Ectodermal cell (in vitro differentiated cells): ENCODE measurements around the gene MGAT5.

Experiments used
- H3K27ac ChIP-seq: 2 replicates; pipeline ENCODE4 v1.7.0; 2013; ENCODE audit warnings: mild to moderate bottlenecking, low read depth, low read length; ENCODE audit not compliant: insufficient read depth, poor library complexity, severe bottlenecking
- H3K27me3 ChIP-seq: 2 replicates; pipeline ENCODE4 v1.7.0; 2013; ENCODE audit warnings: mild to moderate bottlenecking, low read length; ENCODE audit not compliant: insufficient read depth, control insufficient read depth, poor library complexity, severe bottlenecking
- H3K36me3 ChIP-seq: one replicate; pipeline ENCODE4 v1.7.0; 2013; ENCODE audit warnings: low read length; ENCODE audit not compliant: control insufficient read depth, insufficient read depth
- H3K4me1 ChIP-seq: one replicate; pipeline ENCODE4 v1.7.0; 2013; ENCODE audit warnings: low read length; ENCODE audit not compliant: control insufficient read depth, insufficient read depth
- H3K4me3 ChIP-seq: 2 replicates; pipeline ENCODE4 v1.7.0; 2013; ENCODE audit warnings: low read depth, low read length, control low read depth; ENCODE audit not compliant: insufficient read depth
- H3K9me3 ChIP-seq: 2 replicates; pipeline ENCODE4 v1.7.0; 2013; ENCODE audit warnings: mild to moderate bottlenecking, low read length, moderate library complexity; ENCODE audit not compliant: control insufficient read depth
- WGBS, 2 experiments: methylation state at CpG; one replicate each; pipeline ENCODE4 v1.1.7; 2013; ENCODE audit warnings: missing lambda C conversion rate in 2 of 2; 5-methylcytosine and 5-hydroxymethylcytosine counted together

The MGAT5 gene

GRCh38 chr2:134229540-134229939, 24.3 kb upstream of the MGAT5 start:
- Histone ChIP-seq H3K36me3 (no peaks in the 10 kb centered on the region), H3K4me3 (no peak overlapping the region), H3K4me1 (peaks cover 8% of the 10 kb centered on the region), H3K27ac (no peak overlapping the region), H3K27me3 (no peaks in the 10 kb centered on the region), H3K9me3 (no peaks in the 10 kb centered on the region)
- 100% methylated on average over 1 of the region's 2 CpGs; no CpG with 5 or more reads in 1 of the 2 experiments for WGBS, 2 experiments

DNA sequence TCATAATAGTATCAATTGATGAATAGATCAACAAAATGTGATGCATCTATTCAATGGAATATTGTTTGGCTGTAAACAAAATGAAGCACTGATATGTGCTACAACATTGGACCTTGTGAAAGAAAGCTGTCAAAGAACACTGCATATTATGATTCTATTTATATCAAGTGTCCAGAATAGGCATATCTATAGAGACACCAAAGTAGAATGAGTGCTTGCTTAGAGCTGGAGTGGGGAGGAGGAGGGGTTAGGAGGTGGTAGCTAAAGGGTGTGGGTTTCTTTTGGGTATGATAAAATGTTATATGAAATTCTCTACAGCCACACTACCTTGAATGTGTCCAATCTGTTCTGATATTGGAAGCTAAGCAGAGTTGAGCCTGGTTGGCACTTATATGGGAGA, 23.0 kb upstream of the MGAT5 start:
- Histone ChIP-seq H3K27ac (no peak overlapping the region), H3K9me3 (no peaks in the 10 kb centered on the region), H3K4me3 (no peak overlapping the region), H3K27me3 (no peaks in the 10 kb centered on the region), H3K36me3 (no peaks in the 10 kb centered on the region), H3K4me1 (peaks cover 3% of the 10 kb centered on the region)

GRCh38 chr2:134231301-134231964, 22.4 kb upstream of the MGAT5 start:
- H3K4me1 ChIP-seq, result no peaks in the 10 kb centered on the region
- H3K27ac ChIP-seq, result no peak overlapping the region
- no peak overlapping the region for H3K4me3 ChIP-seq
- WGBS, 2 experiments, result 95 to 98% methylated on average over 2 to 3 of the region's 3 CpGs
- H3K9me3 ChIP-seq, result no peaks in the 10 kb centered on the region
- H3K27me3 ChIP-seq, result no peaks in the 10 kb centered on the region
- H3K36me3 ChIP-seq, result no peaks in the 10 kb centered on the region

DNA sequence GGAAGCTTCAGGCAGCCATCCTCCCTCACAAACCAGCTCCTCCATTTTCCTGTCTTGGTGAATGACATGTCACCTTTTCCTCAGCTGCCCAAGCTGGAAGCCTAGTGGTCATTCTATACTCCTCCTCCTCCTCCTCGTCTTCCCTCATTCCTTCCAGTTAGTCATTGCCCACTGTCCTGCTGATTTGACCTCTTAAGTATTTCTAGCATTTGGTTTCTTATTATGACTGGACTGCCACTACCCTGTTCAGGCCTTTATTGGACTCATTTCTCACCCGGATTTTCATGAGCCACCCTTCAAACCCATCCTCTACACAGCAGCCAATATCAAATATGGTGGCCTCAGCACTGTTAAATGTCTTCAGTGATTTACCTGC, 21.9 kb upstream of the MGAT5 start:
- H3K9me3 ChIP-seq, result no peaks in the 10 kb centered on the region
- H3K27me3 ChIP-seq, result no peaks in the 10 kb centered on the region
- H3K4me3 ChIP-seq, result no peak overlapping the region
- H3K36me3 ChIP-seq, result no peaks in the 10 kb centered on the region
- no peaks in the 10 kb centered on the region for H3K4me1 ChIP-seq
- 88 to 95% methylated on average over 2 of the region's 2 CpGs for WGBS, 2 experiments
- no peak overlapping the region for H3K27ac ChIP-seq

DNA sequence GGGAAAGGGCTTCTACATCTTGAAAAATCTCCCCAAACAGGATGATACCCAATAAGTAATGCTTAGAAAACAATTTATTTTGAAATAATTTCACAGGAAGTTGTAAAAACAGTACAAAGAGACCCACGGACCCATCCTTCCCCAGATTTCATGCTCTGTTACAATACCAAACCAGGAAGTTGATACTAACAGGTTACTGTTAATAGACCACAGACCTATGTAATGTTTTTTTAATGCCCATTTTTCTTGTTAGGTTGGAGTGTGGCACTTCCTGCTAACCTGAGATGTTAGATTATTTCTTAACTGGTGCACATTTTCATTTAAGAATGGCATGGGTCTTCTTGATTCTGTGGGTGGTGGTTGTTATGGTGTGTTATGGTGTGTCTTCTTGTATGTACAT, 21.4 kb upstream of the MGAT5 start:
- no peak overlapping the region for H3K4me3 ChIP-seq
- no peak overlapping the region for H3K27ac ChIP-seq
- no peaks in the 10 kb centered on the region for H3K27me3 ChIP-seq
- no peaks in the 10 kb centered on the region for H3K4me1 ChIP-seq
- WGBS, 2 experiments, result 85% methylated on average over 1 of the region's 1 CpG; no CpG with 5 or more reads in 1 of the 2 experiments
- H3K9me3 ChIP-seq, result no peaks in the 10 kb centered on the region
- H3K36me3 ChIP-seq, result no peaks in the 10 kb centered on the region

- no peaks in the 10 kb centered on the region for H3K9me3 ChIP-seq
- H3K4me3 ChIP-seq, result no peak overlapping the region
- H3K27me3 ChIP-seq, result no peaks in the 10 kb centered on the region
- no peaks in the 10 kb centered on the region for H3K4me1 ChIP-seq
- WGBS, 2 experiments, result 99 to 100% methylated on average over 2 of the region's 2 CpGs
- H3K27ac ChIP-seq, result no peak overlapping the region
- H3K36me3 ChIP-seq, result no peaks in the 10 kb centered on the region
These were observed 20.8 kb upstream of the MGAT5 start for GRCh38 chr2:134232868-134233727.

DNA sequence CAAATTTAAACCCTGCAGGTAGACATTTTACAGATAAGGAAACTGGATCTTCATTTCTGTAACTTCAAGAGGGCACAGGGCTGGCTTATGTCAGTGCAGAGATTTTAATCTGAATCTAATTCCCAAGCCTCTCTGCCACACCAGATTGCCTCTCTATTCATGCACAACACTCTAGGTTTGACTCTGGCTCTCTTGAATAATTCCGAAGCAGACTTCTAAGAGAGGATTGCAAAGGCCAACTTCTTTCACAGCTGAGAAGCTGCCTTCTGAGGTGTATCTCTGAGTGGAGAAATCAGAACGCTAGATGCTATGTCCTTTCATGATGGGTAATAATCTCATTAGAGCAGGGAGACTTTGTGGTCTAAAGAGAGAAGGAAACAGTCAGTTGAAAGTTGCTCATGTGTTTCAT, 20.1 kb upstream of the MGAT5 start:
- WGBS, 2 experiments, result 92 to 95% methylated on average over 2 of the region's 2 CpGs

DNA sequence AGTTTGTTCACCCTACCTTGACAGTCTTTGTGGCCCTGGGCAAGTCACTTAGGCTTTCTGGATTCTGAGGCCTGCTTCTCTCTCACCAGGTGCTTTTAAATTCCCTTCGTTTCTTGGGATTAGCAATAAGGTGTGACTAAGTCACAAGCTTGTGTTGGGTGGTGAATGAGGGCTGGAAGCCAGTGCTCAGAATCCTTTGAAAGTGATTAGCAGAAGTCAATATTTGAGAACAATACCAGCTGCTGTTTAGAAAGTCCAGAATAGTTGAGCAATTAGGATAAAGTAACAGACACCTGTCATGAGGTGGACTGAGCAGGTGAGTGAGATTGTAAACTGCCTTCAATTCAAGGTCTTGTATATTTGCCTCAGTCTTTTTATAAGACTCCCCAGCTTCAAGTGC, 19.3 kb upstream of the MGAT5 start:
- H3K36me3 ChIP-seq, result no peaks in the 10 kb centered on the region
- H3K9me3 ChIP-seq, result no peaks in the 10 kb centered on the region
- no peaks in the 10 kb centered on the region for H3K27me3 ChIP-seq
- H3K27ac ChIP-seq, result no peak overlapping the region
- no peaks in the 10 kb centered on the region for H3K4me1 ChIP-seq
- H3K4me3 ChIP-seq, result no peak overlapping the region
- WGBS, 2 experiments, result 88 to 90% methylated on average over 1 of the region's 1 CpG

More for the DNA sequence above, 20.1 kb upstream of the MGAT5 start:
- no peak overlapping the region for H3K4me3 ChIP-seq
- no peak overlapping the region for H3K27ac ChIP-seq
- no peaks in the 10 kb centered on the region for H3K36me3 ChIP-seq
- H3K27me3 ChIP-seq, result no peaks in the 10 kb centered on the region
- H3K4me1 ChIP-seq, result no peaks in the 10 kb centered on the region
- no peaks in the 10 kb centered on the region for H3K9me3 ChIP-seq

GRCh38 chr2:134235510-134236144, 18.2 kb upstream of the MGAT5 start:
- H3K9me3 ChIP-seq, result no peaks in the 10 kb centered on the region
- H3K27ac ChIP-seq, result no peak overlapping the region
- H3K4me3 ChIP-seq, result no peak overlapping the region
- 91 to 94% methylated on average over 3 to 4 of the region's 4 CpGs for WGBS, 2 experiments
- H3K36me3 ChIP-seq, result no peaks in the 10 kb centered on the region
- no peaks in the 10 kb centered on the region for H3K4me1 ChIP-seq
- no peaks in the 10 kb centered on the region for H3K27me3 ChIP-seq

- Histone ChIP-seq H3K4me1 (no peaks in the 10 kb centered on the region), H3K27ac (no peak overlapping the region), H3K36me3 (no peaks in the 10 kb centered on the region), H3K4me3 (no peak overlapping the region), H3K9me3 (no peaks in the 10 kb centered on the region), H3K27me3 (no peaks in the 10 kb centered on the region)
- 62 to 65% methylated on average over 3 of the region's 3 CpGs for WGBS, 2 experiments
These were observed 15.5 kb upstream of the MGAT5 start for GRCh38 chr2:134238371-134238770.
